HG03460 (cell line): ENCODE measurements around the gene VEZT.

ENCODE experiments used
- ATAC-seq: cut with Tn5 transposase; IDR thresholded peaks from one replicate; pipeline ENCODE4 v1.9.1; 2021; ENCODE audit not compliant: unreplicated experiment

The VEZT gene

DNA sequence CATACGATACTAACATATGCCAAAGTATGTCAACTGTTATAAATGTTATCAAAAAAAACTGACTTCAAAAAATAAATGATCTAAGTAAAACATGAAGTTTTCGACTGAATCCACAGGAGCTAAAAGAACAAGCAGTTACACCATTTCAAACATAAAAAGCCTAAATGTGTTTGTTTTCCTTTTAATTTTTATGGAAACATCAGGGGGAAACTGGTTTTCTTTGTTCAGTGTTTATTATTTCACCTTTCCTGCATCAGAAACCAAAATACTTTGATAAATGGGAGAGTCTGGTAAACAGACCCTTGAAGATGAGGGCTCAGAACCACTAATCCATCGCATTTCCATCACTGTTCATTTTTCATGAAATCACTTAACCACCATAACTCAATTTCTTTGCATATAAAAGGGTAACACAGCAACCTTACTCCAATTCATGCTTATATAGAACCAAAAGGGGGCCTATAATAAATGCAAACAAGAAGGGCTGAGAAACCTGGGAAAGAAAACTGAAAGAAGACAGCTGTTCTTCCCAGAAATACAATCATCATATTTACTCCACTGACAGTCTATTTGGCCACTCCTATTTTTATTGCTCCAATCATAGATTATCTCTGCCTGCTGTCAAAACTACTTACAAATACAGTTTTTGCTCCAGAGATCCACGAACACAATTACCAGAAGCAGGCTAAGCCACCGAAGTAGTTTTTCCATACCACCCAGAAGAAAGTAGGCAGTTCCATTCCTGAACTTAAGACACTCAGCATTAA lies 17.3 kb upstream of the VEZT start:
- no peak for ATAC-seq

DNA sequence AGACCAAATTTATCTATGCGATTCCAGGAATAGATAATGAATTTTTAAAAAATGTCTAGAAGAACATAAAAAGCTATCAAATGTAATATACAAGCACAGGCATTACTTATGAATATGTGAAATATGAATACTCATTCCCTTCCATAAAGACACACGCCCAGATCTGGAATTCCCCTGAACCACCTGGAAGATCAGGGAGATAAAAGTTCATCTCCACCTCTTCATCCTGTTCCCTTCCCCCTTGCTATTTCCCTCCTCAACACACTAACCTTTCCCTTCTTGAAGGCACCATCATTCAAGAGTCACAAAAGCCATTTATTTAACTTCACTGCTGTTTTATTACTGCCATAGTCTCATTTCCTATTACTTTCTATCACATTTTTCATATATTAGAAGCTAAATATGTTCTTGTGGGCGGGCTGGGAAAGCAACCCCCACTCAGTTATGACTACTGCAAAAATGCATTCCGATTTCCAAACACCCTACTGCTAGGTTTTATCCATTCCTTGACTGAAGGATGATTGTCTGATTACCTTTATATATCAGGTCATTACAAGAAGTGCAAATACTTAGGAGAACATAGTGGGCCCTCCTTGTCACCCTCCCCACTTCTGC lies 16.4 kb upstream of the VEZT start:
- no peak for ATAC-seq

DNA sequence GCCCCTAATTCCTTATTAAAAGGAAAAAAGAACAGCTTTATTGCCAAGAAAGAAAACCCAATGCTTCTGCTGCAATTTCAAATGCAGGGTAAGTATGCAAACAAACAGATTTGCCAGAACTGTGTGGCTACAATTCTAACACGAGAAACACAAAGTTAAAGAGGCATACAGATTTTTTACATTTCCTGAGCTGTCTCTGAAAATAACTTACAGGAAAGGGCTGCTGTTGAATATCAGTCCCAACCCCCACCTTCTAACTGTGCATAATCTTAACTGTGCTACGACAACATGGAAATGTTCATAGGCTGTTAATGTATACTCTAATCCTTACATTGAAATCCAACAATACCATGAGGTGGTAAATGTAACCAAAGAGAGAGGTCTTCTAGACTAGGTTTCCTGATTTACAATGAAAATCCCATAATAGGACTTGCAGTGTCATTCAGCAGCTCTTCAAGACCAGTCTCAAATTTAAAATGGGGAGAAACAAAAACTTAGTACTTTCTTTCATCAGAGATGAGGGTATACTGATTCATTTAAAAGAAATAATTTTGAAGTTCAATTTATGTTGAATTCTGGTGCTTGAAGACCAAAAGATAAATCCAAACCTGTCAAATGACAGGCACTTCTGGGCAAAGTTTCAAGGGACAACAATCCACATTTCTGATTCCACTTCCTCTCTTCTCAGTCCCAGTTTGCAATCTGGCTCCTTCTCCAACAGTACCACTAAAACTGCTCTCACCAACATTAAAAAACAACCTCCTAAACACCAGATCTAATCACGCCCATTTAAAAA lies 14.7 kb upstream of the VEZT start:
- ATAC-seq = no peak

DNA sequence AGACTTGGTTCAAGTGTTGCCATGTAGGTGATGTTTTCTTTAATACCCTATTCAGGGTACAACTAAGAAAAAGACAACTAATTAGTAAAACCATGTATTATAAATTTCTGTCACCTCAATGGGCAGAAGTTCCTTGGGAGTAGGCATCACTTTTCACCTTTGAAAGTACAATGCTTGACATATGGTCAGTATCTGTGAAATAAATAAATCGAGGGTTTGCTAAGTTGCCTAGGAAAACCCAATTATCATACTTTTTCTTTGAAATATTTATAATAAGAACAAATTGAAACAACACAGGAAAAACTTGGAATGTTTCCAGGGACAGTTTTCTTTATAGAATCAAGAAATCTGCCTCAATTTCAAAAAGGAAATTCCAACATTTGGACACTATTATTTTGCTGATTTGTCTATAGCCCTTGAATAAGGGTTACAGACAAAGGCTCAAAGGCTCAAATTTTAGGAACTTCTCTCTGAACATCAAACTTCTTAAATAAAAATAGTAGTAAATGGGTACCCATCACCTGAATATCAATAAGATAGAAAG lies 14.0 kb upstream of the VEZT start:
- no peak for ATAC-seq

DNA sequence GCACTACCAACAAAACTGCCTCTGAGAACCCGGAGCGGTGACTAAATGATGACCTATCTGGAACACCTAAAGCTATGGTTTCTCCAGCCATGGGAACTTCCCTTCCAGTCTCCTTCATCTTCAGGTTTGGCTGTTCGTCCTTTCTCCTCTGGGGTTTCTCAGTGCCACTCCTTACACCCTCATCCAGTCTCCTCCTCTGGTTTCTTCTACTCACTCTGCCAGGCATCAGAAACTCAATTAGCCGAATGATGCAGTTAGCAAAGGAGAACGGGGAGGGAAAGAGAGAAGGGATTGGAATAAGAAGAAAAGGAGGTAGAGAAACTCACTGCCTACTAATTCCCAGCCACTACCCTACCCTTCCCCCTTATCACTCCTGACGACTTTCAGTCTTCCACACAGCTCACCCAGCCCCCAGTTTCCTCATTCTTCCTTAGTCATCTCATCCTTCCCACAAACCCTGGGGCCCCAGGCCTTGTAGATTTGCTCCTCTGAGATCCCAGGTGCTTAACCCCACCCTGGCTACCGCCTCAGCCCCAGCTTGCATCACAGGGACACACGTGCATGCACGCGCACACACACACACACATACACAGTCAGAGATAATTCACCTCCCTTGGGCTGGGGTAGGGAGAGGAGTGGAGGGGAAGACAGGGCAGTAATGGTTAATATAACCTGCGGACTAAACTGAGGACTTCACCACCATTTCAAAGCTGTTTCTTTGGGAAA lies 13.3 kb upstream of the VEZT start:
- no peak for ATAC-seq

DNA sequence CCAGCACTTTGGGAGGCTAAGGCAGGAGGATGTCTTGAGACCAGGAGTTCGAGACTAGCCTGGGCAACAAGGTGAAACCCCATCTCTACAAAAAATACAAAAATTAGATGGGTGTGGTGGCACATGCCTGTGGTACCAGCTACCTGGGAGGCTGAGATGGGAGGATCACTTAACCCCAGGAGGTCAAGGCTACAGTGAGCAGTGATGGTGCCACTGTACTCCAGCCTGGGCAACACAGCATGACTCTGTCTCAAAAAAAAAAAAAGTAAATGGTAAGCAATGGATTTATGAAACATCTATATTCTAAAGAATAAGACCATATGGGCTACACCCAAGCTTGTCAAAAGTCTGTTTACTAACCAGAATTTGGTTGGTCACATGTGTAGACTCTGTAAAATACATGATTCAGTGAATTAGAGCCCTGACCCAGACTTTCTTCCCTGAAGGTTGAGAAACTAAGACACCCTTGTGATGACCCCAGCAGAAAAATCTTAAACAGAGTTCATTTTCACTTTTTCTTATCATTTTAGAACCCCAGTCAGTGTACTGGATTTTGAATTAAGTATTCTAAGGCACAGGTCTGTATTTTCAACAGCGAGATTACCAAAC lies 12.5 kb upstream of the VEZT start:
- ATAC-seq = no peak

DNA sequence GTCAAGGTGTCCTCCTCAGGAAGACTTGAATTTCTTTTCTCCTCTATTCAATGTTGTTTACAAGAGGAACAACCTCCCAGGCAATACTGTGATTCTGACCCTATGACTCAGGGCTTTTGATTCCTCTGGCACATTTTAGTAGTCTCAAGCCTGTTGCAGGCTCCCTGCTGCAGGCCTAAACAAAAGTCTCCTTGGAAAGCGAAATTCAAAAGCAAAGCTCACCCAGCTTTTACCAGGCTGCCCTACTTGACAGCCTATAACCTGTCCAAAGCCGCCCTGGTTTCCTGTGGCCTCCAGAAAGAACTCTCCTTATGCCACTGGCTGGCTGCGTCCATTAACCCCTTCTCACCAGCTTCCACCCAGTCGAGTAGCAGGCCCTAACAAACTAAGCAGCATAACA lies 11.9 kb upstream of the VEZT start:
- no peak for ATAC-seq

DNA sequence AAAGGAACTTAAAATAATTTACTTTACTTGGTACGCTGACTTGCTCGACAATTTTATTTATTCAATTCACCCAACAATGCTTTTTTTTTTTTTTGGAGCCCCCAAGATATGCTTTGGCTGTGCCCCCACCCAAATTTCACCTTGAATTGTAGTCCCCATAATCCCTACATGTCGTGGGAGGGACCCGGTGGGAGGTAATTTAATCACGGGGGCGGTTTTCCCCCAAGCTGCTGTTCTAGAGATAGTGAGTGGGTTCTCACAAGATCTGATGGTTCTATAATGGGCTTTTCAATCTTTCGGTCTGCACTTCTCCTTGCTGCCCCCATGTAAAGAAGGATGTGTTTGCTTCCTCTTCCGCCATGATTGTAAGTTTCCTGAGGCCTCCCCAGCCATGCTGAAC lies 10.7 kb upstream of the VEZT start:
- ATAC-seq = no peak

DNA sequence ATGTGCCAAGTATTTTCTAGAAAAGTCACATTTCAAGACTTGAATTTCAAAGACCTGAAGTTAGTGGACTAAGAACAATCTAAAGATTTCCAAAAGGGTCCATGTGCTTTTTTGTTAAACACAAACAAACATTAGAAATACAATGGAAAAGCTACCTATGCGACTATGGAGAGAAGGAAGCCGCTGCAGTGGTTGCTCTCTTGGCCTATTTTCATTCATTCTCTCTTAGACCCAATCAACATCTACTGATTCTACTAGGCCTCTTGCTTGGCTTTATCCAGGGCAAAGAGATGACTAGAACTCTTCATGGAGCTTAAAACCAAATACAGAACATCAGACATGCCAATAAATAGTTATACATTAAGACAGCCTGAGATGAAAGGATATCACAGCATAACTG lies 10.2 kb upstream of the VEZT start:
- no peak for ATAC-seq

DNA sequence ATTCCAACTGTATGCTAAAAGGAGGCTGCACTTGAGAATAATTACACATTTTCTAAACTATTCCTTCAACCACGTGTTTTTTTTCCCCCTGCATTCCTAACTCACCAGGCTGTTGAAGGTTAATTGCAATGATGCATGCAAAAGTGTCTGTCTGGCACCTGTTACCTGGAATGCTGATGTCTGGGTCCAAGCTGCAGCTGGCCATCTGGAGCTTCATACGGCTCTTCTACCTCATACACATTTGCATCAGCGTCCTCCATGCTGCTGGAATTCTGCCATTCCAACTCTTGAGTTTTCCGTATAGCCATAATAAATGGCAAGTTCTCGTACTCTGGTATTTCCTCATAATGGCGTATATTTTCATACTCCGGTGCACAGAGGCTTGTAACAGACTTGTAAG lies 8.9 kb upstream of the VEZT start:
- no peak for ATAC-seq

DNA sequence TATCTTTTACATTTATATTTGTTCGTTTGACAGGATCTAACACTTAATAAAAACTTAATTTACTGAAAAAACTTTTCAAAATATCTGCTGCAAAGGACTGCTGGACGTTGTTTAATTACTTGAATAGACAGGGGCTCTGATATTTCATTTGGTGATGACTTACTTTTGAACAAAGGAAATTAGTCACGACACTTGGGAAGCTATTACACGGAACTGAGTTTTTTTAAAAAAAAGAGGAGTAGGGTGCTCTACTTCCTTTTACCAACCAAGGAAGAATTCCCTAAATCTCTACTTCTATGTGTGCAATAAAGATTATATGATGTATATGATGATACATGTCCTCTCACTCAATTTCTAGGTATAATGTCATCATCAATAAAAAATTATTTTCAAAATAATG lies 5.0 kb upstream of the VEZT start:
- ATAC-seq = no peak

DNA sequence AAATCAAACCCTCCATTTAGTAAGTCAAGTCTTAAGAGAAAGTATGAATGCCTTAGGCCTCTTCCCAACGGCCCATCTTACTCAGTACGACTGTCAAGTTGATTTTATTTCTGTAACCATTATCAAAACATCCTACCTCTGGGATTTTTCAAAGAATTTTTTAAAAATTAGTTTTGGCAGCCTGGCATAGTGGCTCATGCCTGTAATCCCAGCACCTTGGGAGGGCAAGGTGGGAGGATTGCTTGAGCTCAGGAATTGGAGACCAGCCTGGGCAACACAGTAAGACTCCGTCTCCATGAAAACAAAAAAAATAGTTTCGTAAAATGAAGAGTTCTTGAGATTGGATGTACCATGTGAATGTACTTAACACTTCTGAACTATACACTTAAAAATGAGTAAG lies 4.5 kb upstream of the VEZT start:
- ATAC-seq = no peak

DNA sequence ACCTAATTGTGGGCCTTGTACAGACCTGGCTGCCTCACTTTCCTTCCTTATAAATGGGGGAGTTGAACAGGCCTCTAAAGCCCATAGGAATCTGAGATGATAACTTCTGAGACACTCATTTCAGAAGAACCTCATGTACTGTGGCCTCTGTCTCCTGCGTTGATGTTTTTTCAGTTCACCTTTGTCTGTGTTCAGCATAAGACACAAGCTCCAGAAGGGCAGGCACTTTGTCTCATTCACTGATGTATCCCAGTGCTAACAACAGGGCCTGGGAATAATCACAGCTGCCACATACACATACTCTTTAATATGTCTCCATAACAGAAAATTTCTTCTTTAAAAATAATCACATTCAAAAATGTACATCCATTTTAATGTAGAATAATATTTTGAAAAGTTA lies 3.7 kb upstream of the VEZT start:
- ATAC-seq = no peak

DNA sequence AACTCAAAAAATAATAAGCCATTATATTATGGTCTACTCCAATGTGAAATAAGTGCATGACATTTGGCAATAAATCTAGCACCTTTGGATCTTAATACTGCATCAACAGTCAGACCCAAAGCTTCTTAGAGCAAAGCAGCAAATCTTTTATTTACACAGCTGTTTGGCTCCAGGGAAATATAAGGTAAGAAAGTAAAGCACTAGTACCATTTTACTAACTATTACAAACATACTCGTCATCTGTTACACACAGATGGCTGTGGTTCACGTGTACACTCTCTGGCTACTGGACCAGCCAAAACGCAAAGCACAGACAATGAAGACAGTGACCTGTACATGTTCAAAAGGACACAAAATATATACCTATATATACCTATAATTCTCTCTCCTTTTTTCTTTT lies 3.1 kb upstream of the VEZT start:
- no peak for ATAC-seq

DNA sequence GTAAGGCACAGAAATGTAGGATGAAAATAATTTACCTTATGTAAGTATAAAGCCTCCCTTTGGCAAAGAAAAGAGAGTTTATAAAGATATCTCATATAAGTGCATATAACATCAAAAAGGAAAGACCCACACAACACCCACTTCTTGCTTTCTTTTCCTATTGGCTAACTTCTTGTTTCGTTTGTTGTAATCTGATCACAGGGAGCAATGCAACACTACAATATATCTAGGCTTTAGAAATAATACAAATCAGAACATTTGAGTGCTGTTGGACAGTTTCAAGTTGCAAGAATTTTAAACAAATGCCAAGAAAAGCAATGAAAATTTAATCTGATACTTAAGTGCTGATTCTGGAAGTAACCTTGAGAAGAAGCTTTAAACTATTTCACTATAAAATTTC lies 1.7 kb upstream of the VEZT start:
- no peak for ATAC-seq

DNA sequence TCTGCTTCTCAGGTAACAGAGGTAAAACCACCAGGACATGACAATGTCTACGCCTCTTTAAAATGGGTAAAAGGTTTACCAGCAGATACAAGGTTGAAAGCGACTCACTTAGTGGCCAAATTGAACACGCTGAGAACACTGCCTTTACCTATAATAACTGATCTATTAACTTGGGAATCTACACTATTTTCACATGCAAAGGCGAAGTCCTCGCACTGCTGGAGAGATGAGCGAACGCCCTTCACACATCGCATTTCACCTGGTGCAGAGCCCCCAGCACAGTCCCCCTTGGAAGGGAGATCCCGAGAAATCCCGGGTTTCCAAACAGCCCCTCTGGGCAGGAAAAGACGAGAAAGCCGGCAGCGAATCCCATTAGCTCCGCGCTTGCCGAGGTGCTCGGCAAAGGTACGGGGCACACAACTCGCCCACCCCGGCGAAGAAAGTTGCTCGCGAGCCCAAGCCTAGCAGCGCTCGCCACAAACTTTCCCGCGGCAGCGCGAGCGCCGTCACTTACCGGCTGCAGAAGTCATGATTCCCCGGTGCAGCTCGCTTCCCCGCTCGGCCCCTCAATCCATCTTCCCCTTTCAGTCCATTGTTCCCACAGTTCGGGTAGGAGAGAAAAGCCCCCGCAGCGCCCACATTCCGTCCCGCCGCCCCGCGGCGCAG lies 763 bp upstream of the VEZT start:
- peak; percentile 18 for ATAC-seq

DNA sequence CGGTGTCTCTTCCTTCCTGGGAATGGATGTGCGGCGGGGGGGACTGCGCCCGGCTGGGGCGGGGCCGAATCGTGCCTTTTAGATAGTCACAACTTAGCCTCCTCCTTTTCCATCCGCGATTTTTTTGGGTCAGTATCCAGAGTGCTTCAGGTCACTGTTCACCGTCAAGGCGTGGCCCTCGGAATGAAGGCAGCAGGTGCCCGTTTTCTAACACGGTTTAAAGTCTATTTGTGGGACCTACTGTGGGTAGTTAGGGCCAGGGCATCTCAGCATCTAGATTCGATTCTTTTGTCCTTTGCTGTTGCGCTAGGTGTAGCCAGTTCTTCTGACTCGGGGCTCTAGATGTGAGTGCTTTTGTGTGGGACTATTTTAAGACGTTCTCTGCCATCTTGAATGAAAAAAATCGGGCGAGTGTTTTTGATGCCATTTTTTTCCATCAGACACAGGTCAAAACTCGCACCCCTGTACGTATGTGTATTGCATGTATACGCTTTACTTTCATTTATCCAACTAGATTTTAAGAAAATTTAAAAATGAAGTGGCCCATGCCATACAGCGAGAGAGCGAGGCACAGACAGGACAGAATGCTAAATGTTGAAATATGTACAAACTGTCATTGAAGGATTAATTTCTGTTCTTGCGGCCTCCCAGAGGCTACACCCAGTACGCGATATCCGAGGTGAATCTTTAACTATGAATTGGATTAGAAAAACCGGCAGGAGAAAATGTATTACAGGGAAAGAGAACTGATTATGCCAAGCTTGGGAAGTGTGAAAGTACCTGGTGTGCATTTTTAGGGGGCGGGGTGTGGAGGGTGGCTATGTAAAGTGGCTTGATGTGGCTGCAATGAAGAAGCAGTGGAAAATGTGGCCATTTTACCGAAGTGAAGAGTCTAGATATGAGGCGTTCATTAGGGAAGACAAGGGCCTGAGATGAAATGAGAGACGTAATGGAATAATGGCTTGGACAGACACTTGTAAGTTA lies 835 bp downstream of the VEZT start:
- ATAC-seq = peak; percentile 10

DNA sequence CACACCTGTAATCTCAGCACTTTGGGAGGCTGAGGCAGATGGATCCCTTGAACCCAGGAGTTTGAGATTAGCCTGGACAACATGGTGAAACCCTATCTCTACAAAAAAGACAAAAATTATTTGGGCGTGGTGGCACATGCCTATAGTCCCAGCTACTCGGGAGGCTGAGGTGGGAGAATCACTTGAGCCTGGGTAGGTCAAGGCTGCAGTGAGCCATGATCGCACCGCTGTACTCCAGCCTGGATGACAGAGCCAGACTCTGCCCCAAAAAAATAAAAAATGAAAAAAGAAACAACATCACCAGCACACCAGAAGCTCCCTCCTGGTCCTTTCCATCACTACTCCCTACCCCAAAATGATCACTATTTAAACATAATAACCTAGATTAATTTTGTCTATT lies 2.6 kb downstream of the VEZT start:
- ATAC-seq = no peak

DNA sequence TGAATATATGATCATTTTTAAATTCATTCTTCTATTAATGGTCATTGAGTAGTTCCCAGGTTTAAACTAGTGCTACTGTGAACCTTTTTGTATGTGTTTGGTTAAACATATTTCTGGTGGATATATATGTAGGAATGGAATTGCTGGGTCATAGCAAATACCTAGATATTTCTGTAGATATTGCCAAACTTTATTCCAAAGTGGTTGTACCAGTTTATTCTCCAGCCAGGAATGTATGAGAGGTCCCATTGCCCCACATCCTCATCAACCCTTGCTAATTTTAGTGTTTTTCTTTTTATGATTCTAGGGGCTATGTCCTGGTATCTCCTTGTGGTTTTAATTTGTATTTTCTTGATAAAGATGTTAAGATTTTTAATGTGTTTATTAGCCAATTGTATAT lies 3.1 kb downstream of the VEZT start:
- ATAC-seq = no peak
